T-helper 2 cell (primary cell): ENCODE data around the gene CADM2.

Source experiments
- DNase-seq, 5 experiments: peaks; one replicate each; pipeline versions ENCODE4 v3.0.0 to v3.0.0-alpha.2; 2012 to 2022

CADM2 gene

GRCh38 chr3:85342915-85343314 is 384.1 kb downstream of the CADM2 start:
- no peak for DNase-seq

GRCh38 chr3:85355572-85355971 is 396.8 kb downstream of the CADM2 start:
- no peak for DNase-seq

- peak in 1 of 5 experiments; percentile 14 for DNase-seq
These were observed 402.1 kb downstream of the CADM2 start for GRCh38 chr3:85360742-85361387.

- DNase-seq, result no peak
These were observed 405.6 kb downstream of the CADM2 start for GRCh38 chr3:85364296-85364909.

- DNase-seq, result no peak
These were observed 411.6 kb downstream of the CADM2 start for GRCh38 chr3:85370341-85370740.

DNA sequence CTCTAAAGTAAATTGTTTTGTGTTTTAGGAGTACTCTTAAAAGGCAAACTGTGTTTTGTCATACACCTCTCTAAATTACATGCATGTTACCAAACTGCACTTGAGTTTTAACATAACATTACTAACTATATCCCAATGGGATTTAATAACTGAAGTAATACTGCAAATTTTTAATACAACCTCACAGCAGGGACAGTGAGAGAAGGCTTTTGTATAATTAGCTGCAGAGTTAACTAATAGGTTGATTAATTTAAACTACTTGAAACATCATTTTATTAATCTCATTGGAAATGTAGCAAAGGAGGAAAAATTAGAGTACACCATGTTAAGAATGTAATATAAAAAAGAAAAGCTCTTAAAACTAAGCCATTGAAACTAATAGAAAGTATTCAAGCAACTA is 417.3 kb downstream of the CADM2 start:
- DNase-seq, result no peak

- no peak for DNase-seq
These were observed 418.3 kb downstream of the CADM2 start for GRCh38 chr3:85377115-85377514.

DNA sequence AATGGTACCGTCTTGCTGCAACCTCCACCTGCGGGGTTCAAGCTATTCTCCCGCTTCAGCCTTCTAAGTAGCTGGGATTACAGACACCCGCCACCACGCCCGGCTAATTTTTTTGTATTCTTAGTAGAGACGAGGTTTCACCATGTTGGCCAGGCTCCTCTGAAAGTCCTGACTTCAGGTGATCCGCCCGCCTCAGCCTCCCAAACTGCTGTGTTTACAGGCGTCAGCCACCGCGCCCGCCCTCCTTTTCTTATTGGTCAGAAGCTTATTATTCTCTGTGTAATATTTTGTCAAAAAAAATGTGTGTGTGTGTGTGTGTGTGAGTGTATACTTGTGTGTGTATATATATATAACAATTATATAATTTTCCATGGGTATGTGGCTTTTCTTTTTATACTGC is 425.6 kb downstream of the CADM2 start:
- no peak for DNase-seq

DNA sequence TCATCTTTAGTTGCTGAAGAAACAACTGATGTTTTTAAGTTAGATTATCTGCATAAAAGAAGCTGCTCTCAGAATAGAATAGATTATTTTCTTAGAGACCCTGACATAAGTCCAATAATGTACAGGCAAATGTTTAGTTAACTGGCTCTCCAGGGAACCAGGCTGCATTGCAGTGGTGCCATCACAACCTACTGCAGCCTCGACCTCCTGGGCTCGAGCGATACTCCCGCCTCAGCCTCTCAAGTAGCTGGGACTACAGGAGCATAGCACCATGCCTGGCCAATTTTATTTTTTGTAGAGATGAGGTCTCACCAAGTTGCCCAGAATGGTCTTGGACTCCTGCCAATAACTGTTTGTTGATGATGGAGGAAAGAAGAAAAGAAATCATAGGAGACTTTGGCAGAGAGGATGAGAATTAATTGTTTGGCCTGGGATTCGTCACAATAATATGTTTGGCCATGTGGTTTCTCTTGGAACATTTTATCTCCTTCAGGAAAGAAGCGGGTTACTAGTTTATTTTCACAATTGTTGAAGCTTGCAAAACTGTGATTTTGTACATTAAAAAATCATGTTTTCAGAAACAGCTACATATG is 429.2 kb downstream of the CADM2 start:
- DNase-seq, result no peak

DNA sequence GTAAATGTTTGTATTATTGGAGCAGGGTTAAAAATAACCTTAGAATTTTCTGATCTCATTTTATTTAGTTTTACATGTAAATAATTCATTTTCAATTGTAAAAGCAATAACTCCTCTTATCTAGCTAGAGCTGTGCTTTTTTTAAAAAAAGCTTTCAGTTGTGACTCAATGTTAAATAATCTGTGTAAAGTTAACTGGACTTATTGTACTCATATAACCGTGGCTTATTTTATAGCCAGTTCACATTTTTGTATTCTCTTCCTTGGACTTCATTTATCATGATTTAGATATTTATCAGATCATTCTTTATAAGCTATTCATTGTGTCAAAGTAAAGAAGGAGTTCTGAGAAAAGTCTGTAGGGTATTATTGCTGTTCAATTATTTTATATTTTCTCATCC is 435.6 kb downstream of the CADM2 start:
- DNase-seq, result no peak

- no peak for DNase-seq
These were observed 438.6 kb downstream of the CADM2 start for GRCh38 chr3:85397434-85397833.

GRCh38 chr3:85426121-85426520 is 467.3 kb downstream of the CADM2 start:
- no peak for DNase-seq

DNA sequence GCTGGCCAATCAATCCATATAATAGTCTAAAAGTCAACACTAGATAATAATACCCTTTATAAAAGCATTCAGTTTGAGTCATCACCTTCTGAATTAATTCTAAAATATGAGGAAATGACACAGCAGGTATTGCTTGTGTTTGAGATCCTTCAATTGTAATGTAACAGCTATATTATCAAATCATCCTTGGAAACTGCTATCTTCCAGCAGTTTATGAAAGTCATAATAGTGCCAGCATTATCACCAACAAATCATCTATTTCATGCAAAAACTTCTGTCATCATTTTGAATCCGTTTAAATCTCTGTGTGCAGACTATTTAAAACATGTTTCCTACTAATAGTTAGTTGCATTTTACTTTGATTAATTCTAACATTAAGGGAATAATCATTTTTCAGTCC is 468.7 kb downstream of the CADM2 start:
- no peak for DNase-seq

DNA sequence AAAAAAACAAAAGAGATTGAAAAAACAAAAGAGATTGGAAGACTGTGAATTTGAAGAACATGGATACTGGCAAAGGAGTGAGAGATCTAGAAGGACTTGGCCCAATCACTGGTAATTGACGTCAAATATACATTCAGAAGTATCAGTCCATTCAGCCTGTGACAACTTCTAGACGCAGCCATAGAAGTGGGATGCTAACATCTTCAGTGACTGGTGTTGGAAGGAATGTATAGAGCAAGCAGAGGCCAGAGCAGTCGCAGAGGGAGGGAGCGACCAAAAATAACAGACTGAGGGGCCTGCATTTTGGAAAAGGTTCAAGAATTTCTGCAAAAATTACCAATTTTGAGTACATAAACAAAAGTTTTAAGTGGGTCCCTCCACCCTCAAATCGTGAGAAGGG is 473.3 kb downstream of the CADM2 start:
- no peak for DNase-seq

DNA sequence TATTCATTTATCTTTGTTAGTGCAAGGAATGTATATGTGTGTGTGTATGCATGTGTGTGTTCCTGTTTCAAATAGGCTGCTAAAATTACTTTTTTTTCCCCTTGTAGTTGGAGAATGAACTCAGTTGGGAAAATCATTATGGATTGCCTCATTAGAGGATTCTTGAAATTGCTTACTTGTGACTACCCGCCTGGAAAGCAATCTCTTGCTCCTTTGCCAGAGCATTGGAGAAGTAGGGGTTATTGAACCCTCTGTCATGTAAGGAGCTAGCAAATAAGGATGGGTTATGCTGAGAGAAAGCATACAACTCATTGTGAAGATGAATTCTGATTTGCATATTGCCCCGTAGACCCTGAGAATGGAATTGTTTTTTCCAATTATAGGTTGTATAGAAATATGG is 474.5 kb downstream of the CADM2 start:
- no peak for DNase-seq

DNA sequence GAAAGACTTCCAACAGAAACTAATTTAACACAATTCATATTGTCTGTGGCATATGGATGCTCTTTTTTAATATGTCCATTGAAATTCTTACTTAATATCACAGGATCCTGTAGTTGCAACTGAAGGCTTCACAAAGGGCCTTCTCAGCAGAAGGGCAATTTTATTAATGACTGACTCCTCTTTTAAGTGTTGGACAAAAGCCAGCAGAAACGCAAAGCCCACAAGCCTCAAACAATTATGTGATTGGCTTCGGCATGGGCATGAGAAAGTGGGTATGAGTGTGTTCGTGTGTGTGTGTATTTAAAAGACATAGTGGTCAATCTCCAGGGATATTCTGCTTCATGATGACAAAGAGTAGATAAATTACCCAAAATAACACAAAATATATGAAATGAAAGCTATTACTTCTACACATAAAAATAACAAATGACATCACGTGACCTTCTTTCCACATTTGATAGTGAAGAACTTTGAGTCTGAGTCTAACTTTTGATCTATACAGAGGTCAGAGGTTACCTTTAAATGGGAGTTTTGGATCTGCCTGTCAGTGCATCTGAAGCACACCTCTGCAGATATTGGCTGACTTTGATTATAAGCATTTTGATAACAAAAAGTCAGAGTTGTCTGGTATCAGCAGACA is 496.9 kb downstream of the CADM2 start:
- DNase-seq, result no peak

- DNase-seq, result no peak
These were observed 515.5 kb downstream of the CADM2 start for GRCh38 chr3:85474241-85474640.

DNA sequence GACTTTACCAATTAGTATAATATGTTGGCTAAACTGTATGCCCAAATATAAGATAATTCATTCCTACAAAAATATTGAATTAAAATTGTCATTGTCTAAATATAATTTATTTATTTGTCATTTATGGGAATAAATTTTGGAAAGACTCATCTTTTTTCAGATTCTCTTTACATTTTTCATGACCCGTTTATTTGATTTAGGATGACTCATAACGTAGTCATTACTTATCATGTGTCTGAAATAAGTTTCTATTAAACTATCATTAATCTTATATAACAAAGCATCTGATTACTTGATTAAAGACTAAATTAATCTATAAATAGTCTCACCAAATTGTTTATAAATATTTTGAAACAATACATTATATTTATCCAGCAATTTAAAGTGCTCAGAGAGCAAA is 516.6 kb downstream of the CADM2 start:
- no peak for DNase-seq

GRCh38 chr3:85476891-85477495 is 518.2 kb downstream of the CADM2 start:
- no peak for DNase-seq

DNA sequence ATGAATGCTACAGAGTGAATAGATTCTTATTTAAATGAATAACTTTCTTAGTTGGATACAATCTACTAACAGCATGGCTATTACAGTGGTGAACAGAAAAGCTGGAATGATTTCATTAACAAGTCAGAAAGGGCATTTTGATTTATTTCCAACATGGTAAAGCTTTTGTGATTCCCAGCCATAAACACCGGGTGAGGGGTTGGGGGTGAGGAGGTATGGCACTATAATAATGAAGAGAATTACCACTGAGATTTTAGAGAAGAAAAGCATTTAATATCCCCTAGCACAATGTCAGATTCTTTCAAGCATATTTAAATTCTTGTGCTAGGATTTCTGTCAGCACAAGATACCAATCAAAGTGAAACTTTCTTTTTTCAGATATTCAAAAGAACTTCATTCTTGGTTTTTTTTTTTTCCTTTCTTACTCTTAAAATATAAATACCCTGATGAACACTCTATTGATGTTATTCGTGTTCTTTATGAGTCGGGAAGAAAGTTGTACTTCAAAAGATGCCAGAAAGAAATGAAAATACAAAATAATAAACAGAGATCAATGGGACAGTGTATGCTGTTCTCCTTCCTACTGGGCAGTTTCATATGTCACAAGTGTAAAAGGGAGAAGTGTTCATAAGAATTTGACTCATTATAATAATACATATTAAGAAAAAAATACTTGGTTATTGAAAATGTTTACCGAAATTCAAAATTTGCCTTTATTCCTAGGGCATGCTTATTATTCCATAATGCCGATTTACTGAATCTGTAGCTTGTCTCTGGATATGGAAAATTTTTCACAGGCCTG is 522.8 kb downstream of the CADM2 start:
- no peak for DNase-seq

DNA sequence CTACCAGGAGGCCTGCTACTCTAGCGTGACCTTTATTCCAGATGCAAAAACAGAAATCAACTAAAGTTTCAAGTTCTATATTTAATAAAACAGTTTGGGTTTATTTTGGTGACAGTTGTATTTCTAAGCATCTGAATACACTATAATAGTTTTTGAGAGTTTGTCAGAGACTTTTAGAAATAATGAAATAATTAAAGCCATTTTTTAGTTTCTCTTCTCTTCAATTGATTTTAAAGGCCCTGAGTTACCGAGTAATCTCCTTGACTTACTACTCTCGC is 523.4 kb downstream of the CADM2 start:
- no peak for DNase-seq

DNA sequence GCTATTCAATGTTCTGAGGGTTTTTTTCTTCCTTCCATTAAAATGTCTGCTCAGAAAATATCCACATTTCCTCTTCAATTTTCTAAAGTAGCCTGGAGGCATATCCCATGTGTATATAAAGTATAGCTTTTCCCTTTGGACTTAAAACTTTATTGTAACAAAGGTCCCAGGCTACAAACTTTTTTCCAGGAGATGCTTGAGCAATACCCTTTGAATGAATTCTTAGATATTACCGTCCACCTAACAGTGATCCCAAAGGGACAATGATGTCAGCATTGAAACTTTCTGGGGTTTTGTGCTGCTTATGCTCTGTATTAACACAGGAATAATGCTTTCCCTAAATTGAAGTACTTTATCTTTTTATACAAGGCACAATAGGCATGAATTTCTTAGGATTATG is 525.2 kb downstream of the CADM2 start:
- no peak for DNase-seq

- DNase-seq, result no peak
These were observed 528.6 kb downstream of the CADM2 start for GRCh38 chr3:85487375-85487774.
